Jurkat, Clone E6-1 (cell line): ENCODE results near the gene KCND2. TPM values are rescaled to one million over a fixed set of nuclear protein-coding genes. Genes with fewer than 3 reads are reported as not detected.
"Not testable (repeated sequence)": the region's sequence is repeated elsewhere in the genome, so short reads cannot be mapped to it uniquely, and the experiment has no call there.

ENCODE experiments used
- DNase-seq: peaks from one replicate; pipeline ENCODE4 v3.0.0-alpha.2; 2011; ENCODE audit warnings: low read depth, low spot score
- H3K4me3 ChIP-seq: 2 replicates; pipeline ENCODE4 v1.5.1; 2011; ENCODE audit warnings: mild to moderate bottlenecking, low read length, control low read depth, moderate library complexity
- polyA plus RNA-seq: library from polyadenylated mRNA; unstranded; fragments of >200 nt; gene quantifications from one replicate; pipeline ENCODE4 v1.2.1, GENCODE V29; 2012; ENCODE audit warnings: missing spikeins; ENCODE audit not compliant: insufficient read length, insufficient read depth

The KCND2 gene
- polyA plus RNA-seq: not detected

- no peak within 1 kb of the TSS for H3K4me3 ChIP-seq
- DNase-seq: no peak
Observed at GRCh38 chr7:120272701-120273475, at the start of gene KCND2. Gene KCND2 (plus strand): TSS chr7:120273175.

GRCh38 chr7:120226188-120226587, 46.8 kb upstream of the KCND2 start:
- DNase-seq: no peak
- no peak overlapping the region for H3K4me3 ChIP-seq

- H3K4me3 ChIP-seq: no peak overlapping the region
- no peak for DNase-seq
Observed at GRCh38 chr7:120227255-120227654, 45.7 kb upstream of the KCND2 start.

GRCh38 chr7:120229084-120229483, 43.9 kb upstream of the KCND2 start:
- no peak for DNase-seq
- H3K4me3 ChIP-seq: no peak overlapping the region

GRCh38 chr7:120233338-120233737, 39.6 kb upstream of the KCND2 start:
- DNase-seq: no peak

GRCh38 chr7:120240350-120240749, 32.6 kb upstream of the KCND2 start:
- not testable (repeated sequence) for DNase-seq, H3K4me3 ChIP-seq

More at GRCh38 chr7:120233338-120233737, 39.6 kb upstream of the KCND2 start:
- no peak overlapping the region for H3K4me3 ChIP-seq

- DNase-seq: no peak
- no peak overlapping the region for H3K4me3 ChIP-seq
Observed at GRCh38 chr7:120241973-120242372, 31.0 kb upstream of the KCND2 start.

GRCh38 chr7:120254845-120255244, 18.1 kb upstream of the KCND2 start:
- DNase-seq: no peak
- H3K4me3 ChIP-seq: no peak overlapping the region

GRCh38 chr7:120256344-120257070, 16.5 kb upstream of the KCND2 start:
- DNase-seq: no peak

GRCh38 chr7:120259386-120259785, 13.6 kb upstream of the KCND2 start:
- no peak overlapping the region for H3K4me3 ChIP-seq
- DNase-seq: no peak

More at GRCh38 chr7:120256344-120257070, 16.5 kb upstream of the KCND2 start:
- H3K4me3 ChIP-seq: no peak overlapping the region

- no peak for DNase-seq
- H3K4me3 ChIP-seq: no peak overlapping the region
Observed at GRCh38 chr7:120260111-120260510, 12.9 kb upstream of the KCND2 start.

GRCh38 chr7:120272261-120272660, 714 bp upstream of the KCND2 start:
- H3K4me3 ChIP-seq: no peak overlapping the region
- peak; percentile 23 for DNase-seq

GRCh38 chr7:120273476-120273975, 551 bp downstream of the KCND2 start:
- no peak for DNase-seq
- no peak overlapping the region for H3K4me3 ChIP-seq

GRCh38 chr7:120274482-120274881, 1.5 kb downstream of the KCND2 start:
- no peak overlapping the region for H3K4me3 ChIP-seq
- DNase-seq: no peak

- H3K4me3 ChIP-seq: no peak overlapping the region
- no peak for DNase-seq
Observed at GRCh38 chr7:120274899-120275298, 1.9 kb downstream of the KCND2 start.

- no peak for DNase-seq
- H3K4me3 ChIP-seq: no peak overlapping the region
Observed at GRCh38 chr7:120276720-120277119, 3.7 kb downstream of the KCND2 start.

- no peak overlapping the region for H3K4me3 ChIP-seq
- no peak for DNase-seq
Observed at GRCh38 chr7:120278773-120279172, 5.8 kb downstream of the KCND2 start.

GRCh38 chr7:120280743-120281142, 7.8 kb downstream of the KCND2 start:
- no peak for DNase-seq
- no peak overlapping the region for H3K4me3 ChIP-seq

- H3K4me3 ChIP-seq: no peak overlapping the region
- no peak for DNase-seq
Observed at GRCh38 chr7:120293027-120293426, 20.1 kb downstream of the KCND2 start.

- H3K4me3 ChIP-seq: no peak overlapping the region
- no peak for DNase-seq
Observed at GRCh38 chr7:120302190-120302589, 29.2 kb downstream of the KCND2 start.
